HL-60 (cell line): Measurements from ENCODE around the gene SSTR4.

Experiments used
- DNase-seq, 2 experiments: peaks; one replicate each; pipeline ENCODE4 v3.0.0-alpha.2; 2010 to 2020; ENCODE audit warnings: low read depth in 1 of 2, low spot score in 1 of 2
- H3K27ac ChIP-seq: fragments of 250-450 bp; sonication (Bioruptor Pico); replicated peaks from 2 replicates; pipeline ENCODE4 v1.5.1; 2020; ENCODE audit warnings: mild to moderate bottlenecking, moderate library complexity
- H3K27me3 ChIP-seq: fragments of 250-450 bp; sonication (Bioruptor Pico); 2 replicates; pipeline ENCODE4 v1.5.1; 2021; ENCODE audit warnings: mild to moderate bottlenecking, moderate library complexity; ENCODE audit not compliant: insufficient read depth, poor library complexity, severe bottlenecking
- H3K4me3 ChIP-seq: replicated peaks from 2 replicates; pipeline ENCODE4 v1.5.1; 2011; ENCODE audit warnings: mild to moderate bottlenecking, control low read depth, low read length; ENCODE audit not compliant: insufficient read depth
- GABPA ChIP-seq: IDR thresholded peaks from 2 replicates; pipeline ENCODE4 v1.6.1; 2012; ENCODE audit warnings: low read depth
- POLR2AphosphoS5 ChIP-seq: IDR thresholded peaks from 2 replicates; pipeline ENCODE4 v1.6.1; 2012; ENCODE audit warnings: low read depth
- REST ChIP-seq: IDR thresholded peaks from 2 replicates; pipeline ENCODE4 v1.6.1; 2012; ENCODE audit warnings: low read depth; ENCODE audit not compliant: insufficient replicate concordance
- SPI1 ChIP-seq: IDR thresholded peaks from 2 replicates; pipeline ENCODE4 v1.6.1; 2012; ENCODE audit warnings: low read depth, mild to moderate bottlenecking, borderline replicate concordance
- TF ChIP-seq, protein P1 (sequence below): IDR thresholded peaks from one replicate; pipeline ENCODE4 v1.5.1; 2011; ENCODE audit warnings: low read length, control low read depth, inconsistent platforms; ENCODE audit not compliant: insufficient read depth

SSTR4 gene

GRCh38 chr20:22995923-22996322 is 39.2 kb upstream of the SSTR4 start:
- Histone ChIP-seq H3K27ac (no peak overlapping the region), H3K4me3 (no peak overlapping the region), H3K27me3 (no peaks in the 10 kb centered on the region)
- DNase-seq, result no peak
- TF ChIP-seq, protein P1, sequence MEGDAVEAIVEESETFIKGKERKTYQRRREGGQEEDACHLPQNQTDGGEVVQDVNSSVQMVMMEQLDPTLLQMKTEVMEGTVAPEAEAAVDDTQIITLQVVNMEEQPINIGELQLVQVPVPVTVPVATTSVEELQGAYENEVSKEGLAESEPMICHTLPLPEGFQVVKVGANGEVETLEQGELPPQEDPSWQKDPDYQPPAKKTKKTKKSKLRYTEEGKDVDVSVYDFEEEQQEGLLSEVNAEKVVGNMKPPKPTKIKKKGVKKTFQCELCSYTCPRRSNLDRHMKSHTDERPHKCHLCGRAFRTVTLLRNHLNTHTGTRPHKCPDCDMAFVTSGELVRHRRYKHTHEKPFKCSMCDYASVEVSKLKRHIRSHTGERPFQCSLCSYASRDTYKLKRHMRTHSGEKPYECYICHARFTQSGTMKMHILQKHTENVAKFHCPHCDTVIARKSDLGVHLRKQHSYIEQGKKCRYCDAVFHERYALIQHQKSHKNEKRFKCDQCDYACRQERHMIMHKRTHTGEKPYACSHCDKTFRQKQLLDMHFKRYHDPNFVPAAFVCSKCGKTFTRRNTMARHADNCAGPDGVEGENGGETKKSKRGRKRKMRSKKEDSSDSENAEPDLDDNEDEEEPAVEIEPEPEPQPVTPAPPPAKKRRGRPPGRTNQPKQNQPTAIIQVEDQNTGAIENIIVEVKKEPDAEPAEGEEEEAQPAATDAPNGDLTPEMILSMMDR, result no peak
- TF ChIP-seq POLR2AphosphoS5 (no peak), REST (no peak), SPI1 (no peak), GABPA (no peak)

- Histone ChIP-seq H3K27me3 (no peaks in the 10 kb centered on the region), H3K27ac (no peak overlapping the region), H3K4me3 (no peak overlapping the region)
- TF ChIP-seq REST (no peak), GABPA (no peak), POLR2AphosphoS5 (no peak), SPI1 (no peak)
- TF ChIP-seq, protein P1, result no peak
- DNase-seq, result no peak
Observed at GRCh38 chr20:22998476-22998875, 36.6 kb upstream of the SSTR4 start.

DNA sequence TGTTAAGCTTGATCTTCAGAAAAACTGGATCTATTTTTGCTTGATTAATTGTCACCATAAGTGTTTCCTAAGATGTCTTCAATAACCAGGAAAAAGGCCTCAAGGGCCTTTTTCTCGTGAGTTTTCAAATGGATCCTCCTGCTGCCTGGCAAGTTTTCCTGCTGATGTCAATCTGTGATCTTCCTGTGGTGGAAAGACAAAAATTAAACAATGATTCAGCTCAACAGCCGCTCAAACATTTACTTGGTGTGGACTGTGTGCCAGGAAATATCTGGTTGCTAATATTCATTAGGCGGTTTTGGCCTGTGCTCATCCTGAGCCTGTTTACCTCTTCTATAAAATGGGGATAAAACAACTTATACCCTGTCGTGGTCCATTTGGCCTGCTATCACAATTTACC is 35.4 kb upstream of the SSTR4 start:
- Histone ChIP-seq H3K27me3 (no peaks in the 10 kb centered on the region), H3K27ac (no peak overlapping the region), H3K4me3 (no peak overlapping the region)
- no peak for DNase-seq
- no peak for TF ChIP-seq GABPA
- no peak for TF ChIP-seq REST
- TF ChIP-seq SPI1, result no peak
- TF ChIP-seq, protein P1, result no peak
- no peak for TF ChIP-seq POLR2AphosphoS5
